CD4-positive, alpha-beta T cell treated with Interferon gamma for 1 hour (primary cell): ENCODE measurements around the gene PEX7.
A peak's percentile ranks its signal among the peaks of the same experiment; 100 is the strongest.
"Not testable (repeated sequence)": the region's sequence is repeated elsewhere in the genome, so short reads cannot be mapped to it uniquely, and the experiment has no call there.

ENCODE experiments used
- DNase-seq: peaks from one replicate; pipeline ENCODE4 v3.0.0-alpha.2; 2020

The PEX7 gene

GRCh38 chr6:136822376-136823127 lies at the start of gene PEX7:
TSS of gene PEX7 (plus strand) at chr6:136822592. CDS start at chr6:136822666, 74 bp downstream.
- peak; percentile 87 for DNase-seq

DNA sequence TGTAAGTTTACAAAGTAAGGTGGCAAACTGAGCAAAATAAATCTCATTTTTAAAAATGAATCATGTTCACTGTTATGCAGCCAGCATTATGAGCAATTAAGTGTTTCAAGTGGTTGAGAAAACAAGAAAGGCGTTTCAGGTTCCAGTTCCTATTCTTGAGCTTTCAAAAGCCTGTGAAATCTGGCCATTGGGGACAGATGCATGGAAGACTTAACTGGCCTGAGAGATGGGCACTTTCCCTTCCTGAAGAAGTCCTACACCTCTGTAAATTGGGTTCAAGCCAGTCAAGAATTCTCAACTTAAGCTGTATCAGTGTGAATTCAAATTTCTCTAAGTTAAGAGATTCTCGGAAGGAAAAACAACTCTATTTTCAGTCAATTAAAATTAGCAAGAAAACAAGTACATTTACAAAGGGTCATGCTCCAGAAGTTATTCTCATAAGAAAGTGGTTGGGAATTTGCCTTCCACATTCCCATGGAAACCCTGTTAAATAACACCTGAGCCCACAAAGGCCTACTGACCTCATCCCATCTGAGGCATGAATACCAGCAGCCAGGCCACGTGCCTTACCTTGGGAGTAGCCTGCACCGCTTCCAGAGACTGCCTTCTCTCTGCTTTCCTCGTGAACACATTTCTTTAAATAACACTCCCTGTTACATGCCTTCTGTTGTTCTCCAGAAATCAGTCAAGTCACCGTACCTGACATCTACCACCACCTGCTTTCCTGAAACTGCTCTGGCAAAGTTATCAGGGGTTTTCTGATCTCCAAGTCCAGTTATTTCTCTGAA lies 49.5 kb upstream of the PEX7 start:
- DNase-seq, result no peak

GRCh38 chr6:136773473-136773796 lies 49.0 kb upstream of the PEX7 start:
- DNase-seq, result no peak

DNA sequence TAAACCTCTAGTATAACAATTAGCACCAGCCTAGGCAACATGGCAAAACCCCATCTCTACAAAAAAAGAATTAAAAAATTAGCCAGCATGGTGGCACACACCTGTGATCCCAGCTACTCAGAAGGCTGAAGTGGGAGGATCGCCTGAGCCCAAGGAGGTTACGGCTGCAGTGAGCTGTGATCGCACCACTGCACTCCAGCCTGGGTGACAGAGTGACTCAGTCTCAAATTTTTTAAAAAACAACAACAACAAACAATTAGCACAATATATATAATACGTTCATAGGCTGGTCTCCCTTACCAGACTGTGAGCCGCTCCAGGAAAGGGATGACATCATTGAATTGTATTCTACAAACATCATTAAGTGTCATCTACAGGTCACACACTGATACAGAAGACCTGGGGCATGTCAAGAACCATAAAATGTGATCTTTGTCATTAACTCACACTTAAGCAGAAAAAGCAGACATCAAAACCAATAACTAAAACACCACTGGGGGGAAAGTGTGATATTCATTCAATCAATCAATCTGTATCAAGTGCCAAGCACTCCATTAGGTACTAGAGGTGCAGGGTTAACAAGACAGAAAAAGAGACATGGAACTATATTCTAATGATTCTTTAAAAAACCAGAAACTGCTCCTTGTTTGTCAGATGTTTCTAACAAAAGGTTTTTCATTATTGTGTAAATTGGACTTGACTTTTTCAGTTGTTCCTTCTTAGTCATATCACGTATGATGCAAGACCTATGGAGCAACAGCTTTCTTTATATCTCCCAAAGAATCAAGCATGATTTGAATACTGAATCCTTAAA lies 48.0 kb upstream of the PEX7 start:
- no peak for DNase-seq

DNA sequence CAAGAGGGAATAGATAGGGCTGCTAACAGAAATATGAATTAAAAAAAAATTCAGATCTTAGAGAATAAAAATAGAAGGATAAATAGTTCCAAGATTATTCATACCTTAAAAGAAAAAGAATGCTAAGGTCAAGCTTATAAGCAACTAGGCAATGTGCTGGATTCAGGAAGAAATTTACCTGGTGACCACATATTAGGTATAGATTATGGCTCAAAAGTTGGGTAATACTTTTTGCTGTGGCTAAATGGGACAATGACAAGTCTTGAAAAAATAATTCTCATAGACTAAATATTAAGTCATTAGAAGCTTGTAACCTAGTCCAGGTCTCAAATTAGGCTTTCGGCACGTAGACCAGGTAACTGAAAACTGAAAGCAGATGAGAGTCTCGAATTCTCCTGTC lies 47.3 kb upstream of the PEX7 start:
- no peak for DNase-seq

- no peak for DNase-seq
Observed at GRCh38 chr6:136775548-136775947, 46.8 kb upstream of the PEX7 start.

DNA sequence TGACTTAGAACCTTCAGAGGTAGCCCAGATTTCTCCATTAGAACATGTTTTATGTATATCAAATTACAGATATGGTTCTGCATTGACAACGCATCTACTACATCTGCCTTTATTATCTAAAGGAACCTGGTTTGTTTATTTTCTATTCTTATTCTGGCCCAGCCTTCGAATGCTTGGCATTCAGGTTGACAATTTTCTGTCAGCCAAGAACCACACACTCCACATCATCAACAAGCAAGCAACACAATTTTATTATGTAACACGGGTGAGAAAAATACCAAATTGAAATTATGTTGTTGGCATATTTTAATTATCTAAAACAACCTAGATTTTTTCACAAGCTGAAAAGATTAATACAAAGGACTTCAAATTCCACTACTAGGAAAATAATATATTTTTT lies 44.7 kb upstream of the PEX7 start:
- no peak for DNase-seq

DNA sequence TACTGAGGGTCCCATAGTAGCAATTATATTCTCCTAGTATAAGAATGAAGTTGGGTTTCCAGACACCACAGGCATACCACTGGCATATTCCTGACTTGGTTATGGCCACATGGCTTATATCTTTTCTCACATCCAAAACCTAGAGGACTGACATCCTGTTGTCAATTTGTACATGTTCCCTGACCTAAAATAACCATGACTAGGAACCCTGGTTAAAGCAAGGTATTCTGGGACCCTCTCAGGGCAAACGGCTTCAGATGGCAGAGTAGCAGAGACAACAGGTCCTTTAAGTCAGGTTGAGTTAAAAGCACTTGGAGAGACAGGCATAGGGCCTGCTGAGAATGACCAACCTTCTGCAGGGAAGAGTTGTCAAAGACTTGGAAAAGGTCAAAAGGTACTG lies 42.7 kb upstream of the PEX7 start:
- no peak for DNase-seq

GRCh38 chr6:136780972-136781371 lies 41.4 kb upstream of the PEX7 start:
- DNase-seq, result no peak

DNA sequence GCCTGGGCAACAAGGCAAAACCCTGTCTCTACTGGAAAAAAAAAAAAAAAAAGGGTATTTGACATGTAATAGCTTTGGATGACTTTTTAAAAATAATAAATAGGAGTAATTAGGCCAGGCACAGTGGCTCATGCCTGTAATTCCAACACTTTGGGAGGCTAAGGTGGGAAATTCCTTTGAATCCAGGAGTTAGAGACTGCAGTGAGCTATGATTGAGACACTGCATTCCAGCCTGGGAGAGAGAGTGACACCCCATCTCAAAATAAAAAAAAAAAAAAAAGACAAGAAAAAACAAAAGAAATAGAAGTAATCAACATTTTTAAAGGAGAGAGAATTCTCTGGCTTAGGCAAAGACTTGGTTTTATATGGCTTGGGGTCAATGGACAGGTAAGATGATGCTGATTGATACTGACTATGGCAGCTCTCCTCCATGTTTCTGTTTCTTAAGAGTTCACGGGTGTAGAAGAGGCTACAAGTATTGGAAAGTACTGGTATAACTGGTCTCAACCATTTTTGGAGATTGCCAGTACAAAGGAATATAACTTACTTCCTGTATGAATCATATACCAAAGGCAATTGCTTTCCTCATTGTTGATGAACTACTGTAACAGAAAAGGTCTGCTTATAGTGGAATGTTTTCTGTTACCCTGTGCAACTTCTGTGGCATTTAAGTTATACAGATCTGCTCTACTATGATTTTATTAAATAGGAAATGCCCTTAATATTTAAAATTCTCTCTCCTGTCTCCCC lies 40.2 kb upstream of the PEX7 start:
- no peak for DNase-seq

DNA sequence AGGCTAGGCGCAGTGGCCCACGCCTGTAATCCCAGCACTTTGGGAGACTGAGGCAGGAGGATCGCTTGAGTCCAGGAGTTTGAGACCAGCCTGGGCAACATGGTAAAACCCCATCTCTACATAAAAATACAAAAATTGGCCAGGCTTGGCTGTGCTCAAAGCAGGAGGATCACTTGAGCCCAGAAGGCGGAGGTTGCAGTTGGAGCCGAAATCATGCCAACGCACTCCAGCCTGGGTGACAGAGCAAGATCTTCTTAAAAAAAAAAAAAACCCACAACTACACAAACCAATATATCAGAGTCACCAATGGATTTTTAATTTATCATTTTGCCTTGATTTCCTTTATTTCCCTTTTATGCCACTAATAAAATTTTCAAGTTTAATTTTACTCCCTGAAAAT lies 39.4 kb upstream of the PEX7 start:
- DNase-seq, result no peak

- DNase-seq, result peak; percentile 53
Observed at GRCh38 chr6:136783495-136784270, 38.7 kb upstream of the PEX7 start.

DNA sequence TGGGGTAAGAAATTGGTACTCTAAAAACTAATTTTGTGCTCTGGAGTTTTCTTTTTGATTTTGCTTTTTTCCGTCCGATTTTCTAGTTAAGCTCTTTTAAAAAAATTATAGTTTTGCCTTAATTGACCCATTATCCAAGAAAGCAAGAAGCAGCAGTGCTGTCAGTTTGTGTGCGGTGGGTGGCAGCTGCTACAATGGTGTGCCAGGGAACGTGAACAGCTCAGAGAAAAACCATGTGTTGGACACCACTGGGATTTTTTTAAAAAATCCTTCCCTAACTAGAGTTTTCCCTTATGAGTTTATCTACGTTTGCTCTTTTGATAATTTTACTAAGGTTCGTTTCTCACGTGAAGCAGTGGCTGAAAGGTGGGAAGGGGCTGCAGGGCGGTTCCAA lies 38.1 kb upstream of the PEX7 start:
- DNase-seq, result no peak

- peak; percentile 59 for DNase-seq
Observed at GRCh38 chr6:136784910-136785746, 37.3 kb upstream of the PEX7 start.

GRCh38 chr6:136786658-136787057 lies 35.7 kb upstream of the PEX7 start:
- DNase-seq, result no peak

- DNase-seq, result no peak
Observed at GRCh38 chr6:136787726-136788068, 34.7 kb upstream of the PEX7 start.

DNA sequence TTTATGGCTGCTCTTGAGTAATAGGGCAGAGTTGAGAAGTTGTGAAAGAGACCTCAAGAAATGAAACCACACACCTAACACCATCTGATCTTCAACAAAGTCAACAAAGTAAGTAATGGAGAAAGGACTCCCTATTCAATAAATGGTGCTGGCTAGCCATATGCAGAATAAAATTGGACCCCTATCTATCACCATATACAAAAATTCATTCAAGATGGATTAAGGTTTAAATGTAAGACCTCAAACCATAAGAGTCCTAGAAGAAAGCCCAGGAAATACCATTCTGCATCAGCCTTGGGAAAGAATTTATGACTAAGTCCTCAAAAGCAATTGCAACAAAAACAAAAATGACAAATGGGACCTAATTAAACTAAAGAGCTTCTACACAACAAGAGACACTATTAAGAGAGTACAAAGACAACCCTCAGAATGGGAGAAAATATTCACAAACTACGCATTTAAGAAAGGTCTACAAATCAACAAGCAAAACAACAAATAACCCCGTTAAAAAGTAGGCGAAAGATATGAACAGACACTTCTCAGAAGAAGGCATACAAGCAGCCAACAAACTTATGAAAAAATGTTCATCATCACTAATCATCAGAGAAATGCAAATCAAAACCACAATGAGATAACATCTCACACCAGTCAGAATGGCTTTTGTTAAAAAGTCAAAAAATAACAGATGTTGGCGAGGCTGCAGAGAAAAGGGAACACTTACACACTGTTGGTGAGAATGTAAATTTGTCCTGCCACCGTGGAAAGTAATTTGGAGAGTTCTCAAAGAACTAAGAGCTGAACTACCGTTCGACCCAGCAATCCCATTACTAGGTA lies 34.1 kb upstream of the PEX7 start:
- DNase-seq, result no peak

- not testable (repeated sequence) for DNase-seq
Observed at GRCh38 chr6:136789440-136789839, 33.0 kb upstream of the PEX7 start.

DNA sequence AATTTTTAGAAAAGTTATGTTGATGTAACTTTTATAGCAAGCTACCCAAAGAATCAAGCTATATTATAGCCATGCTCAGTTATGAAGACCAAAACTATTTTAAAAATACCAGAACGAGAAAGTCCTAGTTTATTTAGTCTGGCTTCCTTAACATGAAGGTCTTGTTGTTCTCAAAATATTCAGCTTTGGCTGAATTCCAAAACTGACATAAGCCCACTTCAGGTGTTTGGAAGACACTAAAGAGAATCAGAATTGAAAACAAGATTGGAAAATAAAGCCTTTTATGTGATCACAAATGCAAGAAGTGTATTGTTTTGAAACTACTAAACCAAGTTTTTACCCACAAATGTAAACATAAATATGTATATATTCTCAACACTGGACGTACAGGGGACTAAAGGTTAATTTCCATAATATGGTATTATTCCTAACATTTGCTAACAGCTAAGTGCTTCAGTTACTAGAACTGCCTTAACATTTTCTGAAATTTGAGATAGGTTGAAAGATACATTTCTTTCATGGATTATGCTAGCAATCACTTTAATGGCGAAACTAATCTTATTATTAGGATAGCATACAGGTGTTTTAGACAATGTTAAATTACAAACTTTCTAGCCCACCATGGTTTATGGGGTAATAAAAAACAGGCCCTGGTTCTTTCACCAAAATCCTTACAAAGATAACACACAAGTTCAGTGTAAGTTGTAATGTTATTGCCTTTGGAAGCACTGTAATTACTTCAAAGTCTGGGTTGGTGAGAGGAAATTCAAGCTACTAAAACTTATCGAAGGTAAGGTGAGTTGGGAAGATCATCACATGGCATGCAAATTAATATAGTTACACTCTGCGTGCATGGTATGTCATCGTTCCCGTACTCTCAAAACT lies 31.7 kb upstream of the PEX7 start:
- DNase-seq, result no peak
